GM18858 (cell line): Measurements from ENCODE around the gene ARID5B.
A peak's percentile ranks its signal among the peaks of the same experiment; 100 is the strongest.

Source experiments
- ATAC-seq: cut with Tn5 transposase; IDR thresholded peaks from one replicate; pipeline ENCODE4 v1.9.1; 2021; ENCODE audit not compliant: unreplicated experiment

ARID5B gene

DNA sequence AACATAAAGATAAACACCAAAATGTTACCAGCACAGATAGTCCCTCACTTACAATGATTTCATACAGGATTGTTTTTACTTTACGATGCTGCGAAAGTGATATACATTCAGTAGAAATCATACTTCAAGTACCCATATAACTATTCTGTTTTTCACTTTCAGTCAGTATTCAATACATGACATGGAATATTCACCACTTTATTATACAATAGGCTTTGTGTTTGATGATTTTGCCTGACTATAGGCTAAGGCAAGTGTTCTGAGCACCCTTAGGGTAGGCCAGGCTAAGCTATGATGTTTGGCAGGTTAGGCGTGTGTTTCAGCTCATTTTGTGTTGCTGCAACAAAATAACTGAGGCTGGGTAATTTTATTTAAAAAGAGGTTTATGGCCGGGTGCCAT is 212.2 kb downstream of the ARID5B start:
- ATAC-seq, result no peak

DNA sequence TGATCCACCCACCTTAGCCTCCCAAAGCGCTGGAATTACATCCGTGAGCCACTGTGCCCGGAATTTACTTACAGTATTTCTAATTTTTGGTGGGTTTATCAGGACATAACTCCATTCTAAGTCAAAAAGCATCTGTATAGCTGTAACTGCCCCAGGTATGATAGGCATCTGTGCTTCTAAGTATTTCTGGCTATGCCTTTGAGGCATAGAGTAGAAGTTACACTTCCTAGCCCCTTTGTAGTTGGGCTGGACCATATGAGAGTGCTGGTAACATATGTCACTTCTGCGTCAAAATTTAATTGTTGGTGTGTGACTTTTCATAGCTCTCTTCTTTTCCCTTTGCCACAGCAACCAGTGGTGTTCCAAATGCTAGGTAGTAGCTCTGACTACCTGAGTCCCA is 213.8 kb downstream of the ARID5B start:
- ATAC-seq, result no peak

DNA sequence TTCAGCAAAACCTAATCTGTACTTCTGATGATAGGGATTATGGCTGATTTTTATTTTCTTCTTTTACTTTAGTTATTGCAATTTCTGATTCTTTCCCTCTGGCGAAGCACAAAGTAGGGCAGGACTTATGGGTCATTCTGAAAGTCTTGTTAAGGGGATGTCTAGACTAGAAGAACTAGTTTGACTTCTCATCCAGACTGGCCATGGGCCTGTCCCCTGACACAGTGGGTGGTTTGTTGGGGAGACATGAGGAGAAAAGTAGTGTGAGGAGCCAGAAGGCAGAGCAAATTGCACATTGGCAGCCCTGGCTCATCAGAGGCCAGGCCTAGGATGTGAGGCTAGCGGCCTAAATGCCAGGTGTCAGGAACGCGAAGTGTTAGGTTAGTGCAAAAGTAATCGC is 214.3 kb downstream of the ARID5B start:
- ATAC-seq, result no peak

DNA sequence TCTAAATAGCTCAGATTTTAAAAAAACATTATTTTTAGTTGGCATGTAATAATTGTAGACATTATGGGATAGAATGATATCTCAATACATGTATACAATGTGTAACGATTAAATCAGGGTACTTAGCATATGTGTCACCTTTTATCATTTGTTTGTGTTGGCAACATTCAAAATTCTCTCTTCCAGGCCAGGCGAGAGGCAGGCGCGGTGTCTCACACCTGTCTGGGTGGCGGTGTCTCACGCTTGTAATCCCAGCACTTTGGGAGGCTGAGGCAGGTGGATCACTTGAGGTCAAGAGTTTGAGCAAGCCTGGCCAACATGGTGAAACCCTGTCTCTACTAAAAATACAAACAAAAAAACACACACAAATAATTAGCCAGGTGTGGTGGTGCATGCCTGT is 215.4 kb downstream of the ARID5B start:
- ATAC-seq, result no peak

DNA sequence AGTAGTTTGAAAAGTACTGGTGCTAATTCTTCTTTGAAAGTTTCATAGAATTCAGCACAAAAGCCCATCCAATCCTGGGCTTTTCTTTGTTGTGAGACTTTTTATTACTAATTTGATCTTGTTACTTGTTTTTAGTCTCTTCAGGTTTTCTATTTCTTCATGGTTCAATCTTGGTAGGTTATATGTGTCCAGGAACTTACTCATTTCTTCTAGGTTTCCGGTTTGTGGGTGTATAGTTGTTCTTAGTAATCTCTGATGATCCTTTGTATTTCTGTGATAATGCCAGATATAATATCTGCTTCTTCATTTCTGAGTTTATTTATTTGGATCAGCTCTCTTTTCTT is 219.7 kb downstream of the ARID5B start:
- no peak for ATAC-seq

DNA sequence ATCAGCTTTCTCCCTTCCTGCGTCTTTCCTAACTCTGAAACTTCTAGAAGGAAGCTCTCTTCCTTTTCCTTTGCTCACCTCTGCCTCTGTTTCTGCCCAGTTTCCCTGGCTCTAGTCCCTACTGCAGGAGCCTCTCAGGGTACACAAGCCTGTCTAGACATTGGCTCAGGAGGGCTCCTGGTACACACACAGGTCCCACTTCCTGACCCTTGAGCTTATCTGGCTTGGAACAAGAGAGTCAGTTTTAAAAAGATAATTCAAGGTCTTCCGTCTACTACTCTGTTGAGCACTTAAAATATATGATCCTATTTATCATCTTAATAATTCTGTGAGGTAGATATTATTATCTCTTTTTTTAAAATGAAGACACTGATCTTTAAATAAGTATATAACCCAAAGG is 226.5 kb downstream of the ARID5B start:
- no peak for ATAC-seq

DNA sequence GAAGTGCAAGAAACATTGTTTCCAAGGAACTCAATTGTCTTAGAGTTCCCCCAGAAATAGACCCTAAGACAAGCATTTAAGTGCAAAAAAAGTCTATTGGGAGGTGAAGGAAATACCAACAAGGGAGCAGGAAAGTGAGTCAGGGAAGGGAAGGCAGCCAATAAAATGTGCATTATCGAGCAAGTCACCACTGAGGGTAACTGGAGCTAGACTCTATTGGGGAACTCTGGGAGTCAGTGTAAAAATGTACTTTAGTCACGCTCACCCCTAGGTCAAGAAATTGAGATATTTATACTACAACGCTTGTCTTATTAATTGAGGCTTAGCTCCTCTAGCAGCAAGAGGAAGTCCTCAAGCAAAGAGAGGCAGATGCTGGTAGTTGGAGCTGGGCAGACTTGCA is 229.4 kb downstream of the ARID5B start:
- ATAC-seq, result no peak

DNA sequence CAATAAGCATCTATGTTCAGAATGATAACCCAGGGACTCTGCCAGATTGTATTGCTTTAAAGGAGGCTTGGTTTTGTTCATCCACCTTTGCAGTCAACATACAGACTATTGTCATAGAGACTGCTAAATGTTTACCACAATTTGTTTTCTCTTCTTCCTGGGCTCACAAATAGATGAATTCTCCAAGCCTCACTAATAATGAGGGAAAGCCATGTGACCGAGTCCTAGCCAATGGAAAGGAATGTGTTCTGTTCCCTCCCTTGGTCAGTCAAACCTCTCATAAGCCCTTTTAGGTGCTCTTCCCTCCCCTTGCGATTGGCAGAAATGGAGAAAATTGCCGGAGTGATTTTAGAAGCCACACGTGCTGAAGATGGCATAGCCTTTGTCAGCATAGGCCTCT is 230.2 kb downstream of the ARID5B start:
- ATAC-seq, result no peak

DNA sequence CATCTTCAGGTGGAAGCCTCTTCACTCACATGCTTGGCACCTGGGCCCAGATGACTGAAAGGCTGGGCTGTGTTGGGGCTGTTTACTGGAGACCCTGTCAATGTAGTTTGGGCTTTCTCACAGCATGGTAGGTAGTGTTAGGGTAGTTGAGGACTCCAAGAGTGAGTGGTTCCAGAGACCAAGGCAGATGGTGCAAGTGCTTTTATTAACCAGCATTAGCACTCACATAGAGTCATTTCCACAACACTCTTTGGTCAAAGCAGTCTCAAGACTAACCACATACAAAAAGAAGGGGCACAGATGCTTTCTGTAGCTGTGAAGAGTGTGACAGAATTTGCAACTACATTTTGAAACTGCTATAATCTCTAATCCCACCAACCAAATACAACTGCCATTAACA is 232.1 kb downstream of the ARID5B start:
- ATAC-seq, result peak; percentile 75

DNA sequence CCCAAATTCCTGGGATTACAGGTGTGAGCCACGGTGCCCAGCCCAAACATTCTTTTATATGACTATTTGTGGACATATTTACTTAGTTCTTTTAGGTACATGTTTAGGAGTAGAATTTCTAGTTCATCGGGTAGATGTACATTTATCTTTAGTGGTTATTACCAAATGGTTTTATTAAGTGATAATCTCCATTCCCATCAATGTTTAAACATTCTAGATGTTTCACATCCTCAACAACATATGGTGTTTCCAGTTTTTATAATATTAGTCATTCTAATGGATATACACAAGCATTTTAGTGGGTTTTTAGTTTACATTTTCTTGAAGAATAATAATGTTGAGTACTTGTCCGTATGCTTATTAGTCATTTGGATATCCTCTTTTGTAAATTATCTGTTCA is 235.4 kb downstream of the ARID5B start:
- ATAC-seq, result no peak
